ENCODE measurements around the gene MTRF1.
A peak's percentile ranks its signal among the peaks of the same experiment; 100 is the strongest.

Gene MTRF1, protein sequence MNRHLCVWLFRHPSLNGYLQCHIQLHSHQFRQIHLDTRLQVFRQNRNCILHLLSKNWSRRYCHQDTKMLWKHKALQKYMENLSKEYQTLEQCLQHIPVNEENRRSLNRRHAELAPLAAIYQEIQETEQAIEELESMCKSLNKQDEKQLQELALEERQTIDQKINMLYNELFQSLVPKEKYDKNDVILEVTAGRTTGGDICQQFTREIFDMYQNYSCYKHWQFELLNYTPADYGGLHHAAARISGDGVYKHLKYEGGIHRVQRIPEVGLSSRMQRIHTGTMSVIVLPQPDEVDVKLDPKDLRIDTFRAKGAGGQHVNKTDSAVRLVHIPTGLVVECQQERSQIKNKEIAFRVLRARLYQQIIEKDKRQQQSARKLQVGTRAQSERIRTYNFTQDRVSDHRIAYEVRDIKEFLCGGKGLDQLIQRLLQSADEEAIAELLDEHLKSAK
- 16.2 to 28.7 reads per million in 2 experiments for total RNA-seq

GRCh38 chr13:41263261-41263971 is at the start of gene MTRF1:
Gene MTRF1 (minus strand): TSS chr13:41263576. CDS start chr13:41260907, 2,669 bp downstream.
- peak; percentile 68 for DNase-seq (ENCODE audit: low read depth)

DNA sequence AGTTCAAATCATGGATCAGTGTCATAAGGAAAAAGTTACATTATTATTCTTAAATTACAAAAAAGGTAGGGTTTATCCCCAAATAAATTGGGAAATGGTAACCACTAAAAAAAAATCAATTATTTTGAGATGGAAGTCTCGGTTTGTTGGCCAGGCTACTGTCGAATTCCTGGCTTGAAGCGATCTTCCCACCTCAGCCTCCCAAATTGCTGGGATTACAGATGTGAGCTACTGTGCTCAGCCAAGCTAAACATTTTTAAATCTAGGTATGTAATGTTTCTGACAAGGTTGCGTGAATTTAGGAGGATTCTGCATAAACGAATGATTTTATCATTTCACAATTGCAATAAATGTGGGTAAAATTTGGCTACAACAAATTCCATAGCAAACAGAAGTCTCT is 49.7 kb upstream of the MTRF1 start:
- DNase-seq (ENCODE audit: low read depth), result no peak

DNA sequence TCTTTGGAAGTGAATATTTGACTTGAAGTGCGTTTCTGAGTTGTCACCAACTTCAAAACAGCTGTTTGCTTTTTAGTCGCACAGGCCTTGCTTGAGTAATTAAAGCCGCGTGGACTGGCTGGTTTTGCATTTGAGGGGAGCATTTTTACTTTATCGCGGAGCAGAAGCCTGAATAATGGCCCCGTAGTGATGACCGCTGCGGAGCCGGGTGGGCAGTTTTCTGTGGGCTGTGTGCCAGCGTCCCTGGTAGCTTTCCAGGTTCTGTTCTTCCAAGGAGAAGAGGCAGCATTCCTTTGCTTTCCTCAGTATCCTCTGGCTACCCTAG is 48.8 kb upstream of the MTRF1 start:
- DNase-seq (ENCODE audit: low read depth), result no peak

DNA sequence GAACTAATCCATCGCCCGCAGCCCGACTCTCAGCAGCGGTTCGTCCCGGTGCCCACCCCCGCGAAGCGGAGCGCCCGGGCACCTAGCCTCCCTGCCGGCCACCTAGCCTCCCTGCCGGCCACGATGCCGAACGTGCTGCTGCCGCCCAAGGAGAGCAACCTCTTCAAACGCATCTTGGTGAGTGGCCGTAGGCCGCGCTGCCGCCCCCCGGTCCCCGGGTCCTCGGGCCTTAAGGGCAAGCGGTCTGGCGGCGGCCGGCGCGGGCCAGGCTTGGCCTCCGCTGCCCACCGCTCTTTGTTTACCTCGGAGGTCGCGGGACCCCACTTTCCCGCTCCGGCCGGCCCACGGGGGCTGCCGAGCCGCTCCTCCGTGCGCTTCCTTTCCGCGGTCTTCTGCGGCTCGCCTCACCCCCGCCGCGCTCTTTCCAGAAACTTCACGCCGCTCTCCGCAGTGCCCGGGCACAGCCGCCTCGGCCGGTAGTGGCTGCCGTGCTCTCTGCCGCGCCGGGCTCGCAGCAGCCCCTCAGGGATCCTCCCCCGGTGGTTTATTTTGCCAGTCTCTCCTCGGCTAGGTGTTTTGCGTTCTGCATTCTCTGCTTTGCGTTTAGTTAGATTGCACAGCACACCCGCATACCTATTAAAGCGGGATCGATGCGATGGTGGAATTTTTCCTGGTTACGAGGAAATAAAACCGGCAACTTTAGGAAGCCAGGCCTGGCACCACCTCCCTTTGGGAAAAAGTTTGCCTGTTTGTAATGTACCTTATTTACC is 48.2 kb upstream of the MTRF1 start:
- DNase-seq (ENCODE audit: low read depth), result peak; percentile 33

DNA sequence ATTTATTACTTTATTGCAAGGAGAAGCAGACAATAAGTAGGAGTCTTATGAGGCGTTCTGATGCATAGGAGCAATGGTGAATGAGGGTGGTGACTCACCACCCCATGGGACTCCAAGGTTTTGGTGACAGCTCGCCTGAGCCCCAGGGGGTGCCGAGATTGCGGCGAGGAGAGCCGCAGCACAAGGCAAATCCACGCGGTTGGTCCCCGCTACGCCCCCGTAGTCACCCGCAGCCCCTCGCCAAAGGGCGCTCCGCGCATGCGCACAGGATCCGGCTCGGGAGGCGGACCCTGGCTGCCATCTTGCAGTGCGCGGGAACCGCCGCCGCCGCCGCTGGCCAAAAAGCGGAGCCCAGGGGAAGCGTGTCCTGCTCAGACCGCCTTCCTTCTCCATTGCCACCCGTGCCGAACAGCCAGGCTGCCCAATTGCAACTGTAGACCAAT is 47.6 kb upstream of the MTRF1 start, which contains the start of gene NAA16:
Gene NAA16, plus strand, starts transcription at position 305 of the 443 bp plus-strand sequence. CDS start 262 bp downstream, outside the sequence.
- peak; percentile 89 for DNase-seq (ENCODE audit: low read depth)

DNA sequence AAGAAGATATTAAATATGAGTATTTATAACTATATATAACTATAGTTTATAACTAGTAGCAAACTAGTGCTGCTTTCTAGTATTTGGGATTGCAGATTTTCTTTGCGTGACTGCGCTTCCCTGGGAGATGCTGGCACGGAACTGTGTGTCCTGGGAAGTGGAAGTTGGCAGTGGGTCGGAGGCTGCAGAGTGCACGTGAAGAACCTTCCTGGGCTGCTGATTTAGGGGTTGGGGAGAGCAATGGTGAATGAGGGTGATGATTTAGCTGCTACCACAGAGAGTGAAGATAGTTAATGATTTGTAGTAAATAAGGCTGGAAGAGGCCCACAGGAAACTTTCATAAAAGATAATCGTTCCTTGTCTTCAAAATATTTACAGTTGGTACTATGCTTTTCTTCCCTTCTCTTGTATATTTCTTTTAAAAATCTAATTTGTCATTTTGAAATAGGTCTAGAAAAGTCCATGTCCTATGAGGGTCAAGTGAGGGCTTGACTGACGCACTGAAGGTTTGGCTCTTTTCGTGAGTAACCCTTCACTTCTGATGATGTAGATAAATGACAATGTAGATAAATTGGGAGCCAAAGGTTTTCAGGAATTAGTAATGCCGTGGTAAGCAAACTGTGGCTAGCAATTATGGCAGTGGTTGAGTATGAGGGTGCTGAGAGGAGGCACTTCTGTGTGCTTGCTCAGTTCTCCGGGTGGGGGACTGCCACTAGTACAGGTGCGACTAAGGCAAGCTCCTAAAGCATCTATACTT is 44.7 kb upstream of the MTRF1 start:
- DNase-seq (ENCODE audit: low read depth), result no peak

- DNase-seq (ENCODE audit: low read depth), result no peak
Measured at GRCh38 chr13:41306271-41307145, 43.1 kb upstream of the MTRF1 start.

DNA sequence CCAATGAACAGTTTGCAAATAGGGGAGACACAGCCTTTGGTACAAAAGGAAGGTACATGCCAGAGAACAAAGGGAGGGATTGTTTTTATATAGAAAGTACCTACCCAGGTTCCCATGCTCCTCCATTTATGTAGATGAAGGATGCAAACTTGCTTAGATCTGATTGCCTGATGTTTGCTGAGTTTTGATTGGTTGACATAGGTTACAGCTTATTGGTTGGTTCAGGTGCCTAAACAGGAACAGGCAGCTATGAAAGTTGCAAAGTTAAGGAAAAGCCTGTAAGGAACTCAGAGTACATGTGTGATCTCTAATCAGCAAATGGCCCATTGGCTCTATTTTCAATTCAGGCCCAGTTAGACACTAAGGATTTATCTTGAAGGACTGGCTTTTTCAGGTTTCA is 41.2 kb upstream of the MTRF1 start:
- DNase-seq (ENCODE audit: low read depth), result no peak

DNA sequence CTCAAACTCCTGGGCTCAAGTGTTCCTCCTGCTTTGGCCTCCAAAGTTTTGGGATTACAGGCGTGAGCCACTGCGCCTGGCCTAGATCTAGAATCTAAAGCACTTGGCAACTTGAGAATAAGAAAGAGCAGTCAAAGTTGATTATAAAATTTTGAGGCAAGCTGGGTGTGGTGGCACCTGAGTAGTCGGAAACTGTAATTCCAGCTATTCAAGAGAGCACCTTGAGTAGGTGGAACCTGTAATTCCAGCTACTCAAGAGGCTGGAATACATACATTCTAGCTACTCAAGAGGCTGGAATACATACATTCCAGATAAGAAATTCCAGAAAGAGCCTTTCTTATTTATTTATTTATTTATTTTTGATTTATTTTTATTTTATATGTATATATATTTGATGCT is 39.4 kb upstream of the MTRF1 start:
- DNase-seq (ENCODE audit: low read depth), result no peak

DNA sequence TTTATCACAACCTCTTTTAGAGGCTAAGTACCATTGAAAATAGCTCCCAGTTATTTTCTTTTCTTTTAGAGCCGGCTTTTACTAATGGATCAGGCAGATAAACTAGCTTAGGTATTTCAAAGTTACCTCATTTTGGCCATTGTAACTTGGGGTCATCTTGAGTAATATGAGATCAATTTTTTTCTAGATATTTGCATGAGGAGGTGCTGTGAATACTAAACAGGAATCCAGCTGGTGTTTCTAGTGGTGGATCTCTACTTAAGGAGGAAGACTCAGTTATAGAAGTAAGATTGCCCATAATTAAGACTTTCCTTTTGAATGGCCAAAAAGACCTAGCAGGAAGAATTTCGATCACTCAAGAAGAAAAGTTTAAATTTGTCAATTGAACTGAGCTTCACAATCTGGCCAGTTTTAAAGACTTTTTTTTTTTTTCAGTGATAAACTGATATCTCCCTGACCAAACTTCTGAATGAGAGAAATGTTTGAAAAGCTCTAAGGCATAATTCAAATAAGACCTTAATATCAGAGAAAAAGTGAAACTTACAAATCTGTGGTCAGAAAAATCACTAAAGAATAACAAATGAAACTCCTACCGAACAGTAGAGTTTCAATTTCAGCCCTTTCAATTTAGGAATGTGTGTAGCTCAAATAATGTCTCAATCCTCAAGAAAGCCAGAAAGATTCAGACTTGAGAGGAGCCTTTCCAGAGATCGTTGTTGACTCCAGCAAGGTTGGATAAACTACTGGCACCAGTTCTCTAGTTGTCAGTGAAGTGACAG is 36.1 kb upstream of the MTRF1 start:
- DNase-seq (ENCODE audit: low read depth), result no peak

DNA sequence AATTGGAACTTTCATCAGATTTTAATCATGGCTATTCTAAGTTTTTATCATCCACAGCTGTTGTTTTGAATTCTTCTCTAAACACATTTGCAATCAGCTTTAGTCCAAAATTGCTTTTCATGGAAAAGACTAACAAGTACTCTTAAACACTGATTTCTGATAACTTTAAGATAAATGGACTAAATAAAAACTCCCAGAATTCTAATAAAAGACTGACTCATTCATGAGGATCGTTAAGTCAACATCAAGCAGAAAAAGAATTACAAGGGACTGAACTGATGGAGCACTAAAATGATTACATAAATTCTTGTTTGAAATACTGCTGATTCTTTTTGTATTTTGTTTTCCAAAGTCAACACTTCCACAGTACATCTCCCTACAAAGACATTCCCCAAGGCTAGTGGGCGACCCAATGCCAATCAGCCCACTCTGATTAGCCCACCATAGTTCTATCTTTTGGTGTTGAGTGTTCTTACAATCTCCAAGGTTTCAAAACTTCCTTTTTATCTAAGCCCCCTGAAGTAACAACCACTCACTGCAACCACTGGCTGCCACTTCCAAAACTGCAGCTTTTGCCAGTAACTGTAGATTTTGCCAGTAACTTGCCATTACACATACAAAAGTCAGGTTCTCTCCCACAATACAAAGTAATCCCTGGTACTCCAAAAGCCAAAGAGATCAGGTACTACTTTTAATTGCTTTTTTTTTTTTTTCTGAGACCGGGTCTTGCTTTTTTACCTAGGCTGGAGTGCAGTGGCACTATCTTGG is 33.7 kb upstream of the MTRF1 start:
- DNase-seq (ENCODE audit: low read depth), result no peak

- no peak for DNase-seq (ENCODE audit: low read depth)
Measured at GRCh38 chr13:41295973-41296372, 32.6 kb upstream of the MTRF1 start.

DNA sequence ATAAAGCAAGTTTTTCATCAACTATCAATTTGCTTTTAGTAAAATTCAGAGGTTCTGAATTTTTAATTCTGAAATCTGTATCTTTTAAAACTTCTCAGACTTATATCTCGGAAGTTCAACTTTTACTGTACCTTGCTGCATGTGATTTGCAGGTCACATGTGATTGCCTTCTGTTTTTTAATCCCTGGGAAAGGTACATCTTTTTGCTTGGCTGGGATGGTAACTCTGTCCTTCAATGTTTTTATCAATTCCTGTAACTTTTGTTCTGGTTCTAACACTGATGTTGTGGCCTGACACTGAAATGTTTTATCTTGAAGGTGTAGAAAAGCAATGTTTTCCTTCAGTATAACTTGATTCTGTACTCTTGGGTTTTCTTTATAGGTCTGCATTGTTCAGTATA is 31.5 kb upstream of the MTRF1 start:
- no peak for DNase-seq (ENCODE audit: low read depth)

GRCh38 chr13:41293272-41293671 is 29.9 kb upstream of the MTRF1 start:
- no peak for DNase-seq (ENCODE audit: low read depth)

GRCh38 chr13:41291246-41291645 is 27.9 kb upstream of the MTRF1 start:
- no peak for DNase-seq (ENCODE audit: low read depth)

- no peak for DNase-seq (ENCODE audit: low read depth)
Measured at GRCh38 chr13:41289463-41289881, 26.1 kb upstream of the MTRF1 start.

DNA sequence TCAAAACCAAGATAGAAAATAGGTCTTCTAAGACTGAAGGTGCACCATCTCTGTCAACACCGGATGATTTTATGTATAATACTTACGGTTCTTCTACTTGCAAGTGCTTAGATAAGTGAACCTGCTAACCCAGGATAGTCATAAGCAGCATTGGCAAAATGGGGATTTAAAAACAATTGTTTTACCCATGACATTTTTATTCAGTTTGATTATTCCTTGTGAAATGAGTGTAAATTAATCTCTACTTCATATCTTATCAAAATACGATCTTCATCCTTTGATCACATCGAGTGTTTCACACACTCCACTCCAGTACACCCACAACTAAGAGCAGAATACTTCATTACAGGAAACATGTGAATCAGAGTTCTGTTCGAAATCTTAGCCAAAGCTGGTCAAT is 23.0 kb upstream of the MTRF1 start:
- DNase-seq (ENCODE audit: low read depth), result no peak

GRCh38 chr13:41284512-41285288 is 21.3 kb upstream of the MTRF1 start:
- no peak for DNase-seq (ENCODE audit: low read depth)
